Measurements from ENCODE around the gene C1orf122. TPM values are rescaled to one million over a fixed set of nuclear protein-coding genes. Genes with fewer than 3 reads are reported as not detected.
"Not testable (repeated sequence)": the region's sequence is repeated elsewhere in the genome, so short reads cannot be mapped to it uniquely, and the experiment has no call there.

The C1orf122 gene
- total RNA-seq, 1 donor from 2014 or later, result 112 TPM

DNA sequence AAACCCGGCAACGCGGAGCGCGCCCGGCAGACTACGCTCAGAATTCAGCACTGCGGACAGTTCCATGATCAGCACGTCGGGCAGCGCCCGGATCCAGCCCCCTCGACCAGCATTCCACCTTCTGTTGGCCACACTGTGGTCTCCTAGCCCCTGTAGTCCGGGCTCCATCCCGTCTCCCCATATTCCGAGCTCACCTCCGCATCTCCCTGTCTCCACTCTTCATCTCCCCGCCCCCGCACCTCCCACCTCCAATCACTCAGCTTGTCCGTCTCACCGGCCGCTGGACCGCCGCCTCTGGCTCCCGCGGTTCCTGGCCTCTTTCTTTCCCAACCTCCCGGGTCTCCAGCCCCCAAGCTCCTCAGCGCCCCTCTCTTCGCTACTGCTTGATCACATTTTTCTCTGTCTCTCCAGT is 43.2 kb upstream of the C1orf122 start:
- Histone ChIP-seq H3K27me3 (ENCODE audit: control insufficient read depth, insufficient read depth, low read length) (peaks cover 51% of the 10 kb centered on the region), H3K36me3 (ENCODE audit: control insufficient read depth, insufficient read depth, low read length) (no peaks in the 10 kb centered on the region), H3K4me3 (ENCODE audit: low read depth, low read length) (no peak overlapping the region)
- no peak for DNase-seq (ENCODE audit: low read depth)
- TF ChIP-seq CTCF (IDR thresholded peaks at IDR 0.05; ENCODE audit: insufficient read depth, low read length, poor library complexity, severe bottlenecking), result no peak

DNA sequence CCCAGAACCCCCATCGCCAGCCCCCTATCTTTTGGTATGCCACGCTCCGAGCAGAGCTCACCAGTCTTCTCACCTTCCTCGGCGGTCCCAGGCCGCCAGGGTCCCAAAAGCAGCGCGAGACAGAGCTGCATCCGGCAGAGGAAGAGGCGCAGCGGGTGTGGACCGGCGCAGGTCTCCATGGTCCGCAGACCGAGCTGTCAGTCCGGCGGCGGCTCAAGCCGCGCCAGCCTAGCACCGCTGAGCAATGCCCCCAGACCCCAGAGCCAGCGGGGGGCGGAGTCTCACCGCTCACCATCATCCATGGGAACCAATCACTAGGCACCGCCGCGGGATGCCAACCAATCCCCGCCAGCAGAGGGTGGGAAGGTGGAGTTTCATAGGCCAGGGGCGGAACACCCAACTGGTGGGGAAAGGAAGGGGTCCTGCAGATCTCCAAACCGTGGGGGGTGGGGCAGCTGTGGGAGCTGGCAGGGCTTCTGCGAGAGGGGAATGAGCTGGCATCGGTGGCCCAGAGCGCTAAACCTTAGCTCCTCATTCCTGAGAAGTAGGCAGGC is 42.6 kb upstream of the C1orf122 start, which contains the start of gene EPHA10:
EPHA10 (minus strand) TSS at position 233 of the 554 bp plus-strand sequence; CDS start at position 179, 54 bp downstream.
- no peak for TF ChIP-seq CTCF (IDR thresholded peaks at IDR 0.05; ENCODE audit: insufficient read depth, low read length, poor library complexity, severe bottlenecking)
- Histone ChIP-seq H3K4me3 (ENCODE audit: low read depth, low read length) (no peak within 1 kb of the TSS), H3K27me3 (ENCODE audit: control insufficient read depth, insufficient read depth, low read length) (peaks cover 51% of the 10 kb centered on the region), H3K36me3 (ENCODE audit: control insufficient read depth, insufficient read depth, low read length) (no peaks in the 10 kb centered on the region)
- no peak for DNase-seq (ENCODE audit: low read depth)

- no peak overlapping the region for H3K4me3 ChIP-seq (ENCODE audit: low read depth, low read length)
- peaks cover 51% of the 10 kb centered on the region for H3K27me3 ChIP-seq (ENCODE audit: control insufficient read depth, insufficient read depth, low read length)
- no peak for DNase-seq (ENCODE audit: low read depth)
- no peak for TF ChIP-seq CTCF (IDR thresholded peaks at IDR 0.05; ENCODE audit: insufficient read depth, low read length, poor library complexity, severe bottlenecking)
- H3K36me3 ChIP-seq (ENCODE audit: control insufficient read depth, insufficient read depth, low read length), result no peaks in the 10 kb centered on the region
These were observed 41.5 kb upstream of the C1orf122 start for GRCh38 chr1:37765916-37766664.

DNA sequence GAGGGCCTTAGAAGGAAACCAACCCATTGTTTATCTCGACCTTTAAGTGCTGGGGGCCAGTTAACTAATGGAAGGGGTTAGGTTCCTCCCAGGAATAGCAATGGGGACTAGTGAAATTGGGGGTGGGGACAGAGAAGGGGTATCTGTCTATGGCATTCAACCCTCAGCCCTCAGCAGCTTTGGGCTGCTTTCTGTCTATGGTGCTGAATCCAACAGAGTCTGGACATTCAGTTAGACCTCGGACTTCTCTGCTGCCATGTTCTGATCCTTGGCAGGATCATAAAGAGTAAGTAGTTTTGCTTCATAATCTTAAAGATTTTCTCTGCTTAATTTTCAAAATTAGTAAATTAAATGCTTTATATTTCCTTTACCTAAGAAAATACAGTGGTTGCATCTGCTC is 40.1 kb upstream of the C1orf122 start:
- no peak for DNase-seq (ENCODE audit: low read depth)
- no peaks in the 10 kb centered on the region for H3K36me3 ChIP-seq (ENCODE audit: control insufficient read depth, insufficient read depth, low read length)
- peaks cover 38% of the 10 kb centered on the region for H3K27me3 ChIP-seq (ENCODE audit: control insufficient read depth, insufficient read depth, low read length)
- no peak for TF ChIP-seq CTCF (IDR thresholded peaks at IDR 0.05; ENCODE audit: insufficient read depth, low read length, poor library complexity, severe bottlenecking)
- H3K4me3 ChIP-seq (ENCODE audit: low read depth, low read length), result no peak overlapping the region

GRCh38 chr1:37771440-37771839 is 36.1 kb upstream of the C1orf122 start:
- not testable (repeated sequence) for DNase-seq (ENCODE audit: low read depth)

GRCh38 chr1:37776946-37777516 is 30.6 kb upstream of the C1orf122 start:
- no peak overlapping the region for H3K4me3 ChIP-seq (ENCODE audit: low read depth, low read length)
- no peak for TF ChIP-seq CTCF (IDR thresholded peaks at IDR 0.05; ENCODE audit: insufficient read depth, low read length, poor library complexity, severe bottlenecking)
- DNase-seq (ENCODE audit: low read depth), result no peak
- no peaks in the 10 kb centered on the region for H3K36me3 ChIP-seq (ENCODE audit: control insufficient read depth, insufficient read depth, low read length)
- H3K27me3 ChIP-seq (ENCODE audit: control insufficient read depth, insufficient read depth, low read length), result no peaks in the 10 kb centered on the region

More at GRCh38 chr1:37771440-37771839, 36.1 kb upstream of the C1orf122 start:
- not testable (repeated sequence) for H3K27me3 ChIP-seq (ENCODE audit: control insufficient read depth, insufficient read depth, low read length); H3K36me3 ChIP-seq (ENCODE audit: control insufficient read depth, insufficient read depth, low read length); H3K4me3 ChIP-seq (ENCODE audit: low read depth, low read length)

Data from kidney epithelial cell (primary cell).